ENCODE measurements around the gene PHC2.

GRCh38 chr1:33465316-33465715 is 34.4 kb upstream of the PHC2 start:
- TF ChIP-seq EP300 (IDR thresholded peaks at IDR 0.05; ENCODE audit: borderline replicate concordance) (no peak), MAX (IDR thresholded peaks at IDR 0.05) (no peak), TAF1 (IDR thresholded peaks at IDR 0.05; ENCODE audit: low read depth) (no peak), REST (IDR thresholded peaks at IDR 0.05; ENCODE audit: low read depth) (no peak), EGR1 (IDR thresholded peaks at IDR 0.05) (no peak), USF1 (IDR thresholded peaks at IDR 0.05) (no peak), RAD21 (IDR thresholded peaks at IDR 0.05; ENCODE audit: low read depth) (no peak), FOXM1 (IDR thresholded peaks at IDR 0.05; ENCODE audit: borderline replicate concordance, low read depth) (no peak), TCF12 (IDR thresholded peaks at IDR 0.05; ENCODE audit: low read depth) (no peak), NFIC (IDR thresholded peaks at IDR 0.05) (no peak), CEBPB (IDR thresholded peaks at IDR 0.05) (no peak), ZBTB7A (IDR thresholded peaks at IDR 0.05; ENCODE audit: low read depth) (no peak), YY1 (IDR thresholded peaks at IDR 0.05; ENCODE audit: low read depth) (no peak)
